Ascending aorta (tissue), 2 donors: ENCODE measurements around the gene RPL39L. TPM values are rescaled to one million over a fixed set of nuclear protein-coding genes. Genes with fewer than 3 reads are reported as not detected.

Experiments used
- DNase-seq, 2 donors: peaks; one replicate each; pipeline ENCODE4 v3.0.0-alpha.2; 2019; ENCODE audit warnings: low spot score in 2 of 2
- H3K27ac ChIP-seq, 2 donors: fragments of 200-600 bp; sonication (generic); one replicate each; pipeline ENCODE4 v1.5.1; 2016 to 2017; ENCODE audit warnings: mild to moderate bottlenecking in 1 of 2
- H3K27me3 ChIP-seq: fragments of 200-600 bp; sonication (generic); one replicate; pipeline ENCODE4 v1.5.1; 2017
- H3K36me3 ChIP-seq, 2 donors: fragments of 200-600 bp; sonication (generic); one replicate each; pipeline ENCODE4 v1.5.1; 2016
- H3K4me1 ChIP-seq, 2 donors: fragments of 200-600 bp; sonication (generic); one replicate each; pipeline ENCODE4 v1.5.1; 2016 to 2017; ENCODE audit warnings: mild to moderate bottlenecking in 1 of 2
- H3K4me3 ChIP-seq, 2 donors: fragments of 200-600 bp; sonication (generic); one replicate each; pipeline ENCODE4 v1.5.1; 2016 to 2017; ENCODE audit warnings: mild to moderate bottlenecking in 1 of 2
- H3K9me3 ChIP-seq, 2 donors: fragments of 200-600 bp; sonication (generic); one replicate each; pipeline ENCODE4 v1.5.1; 2016
- CTCF ChIP-seq, 3 experiments: fragments of 200-600 bp in 2 of 3; fragments of 450-650 bp in 1 of 3; sonication (generic) in 2 of 3; IDR thresholded peaks; one replicate each; pipeline ENCODE4 v1.5.1; 2016 to 2019; ENCODE audit warnings: antibody characterized with exemption in 3 of 3, mild to moderate bottlenecking in 1 of 3, moderate library complexity in 1 of 3
- intact Hi-C: fragments of 100-400 bp; cut with DNase I; formaldehyde crosslinking; loops from one replicate; pipeline ENCODE4 v1.15.1; 2023
- total RNA-seq: library from RNA; depleted of rRNA; stranded (reverse); fragments of >200 nt; gene quantifications from one replicate; pipeline ENCODE4 v1.1.0, GENCODE V29; 2016

Gene RPL39L
- total RNA-seq, 1 donor from 2014 or later: 3.1 TPM

DNA sequence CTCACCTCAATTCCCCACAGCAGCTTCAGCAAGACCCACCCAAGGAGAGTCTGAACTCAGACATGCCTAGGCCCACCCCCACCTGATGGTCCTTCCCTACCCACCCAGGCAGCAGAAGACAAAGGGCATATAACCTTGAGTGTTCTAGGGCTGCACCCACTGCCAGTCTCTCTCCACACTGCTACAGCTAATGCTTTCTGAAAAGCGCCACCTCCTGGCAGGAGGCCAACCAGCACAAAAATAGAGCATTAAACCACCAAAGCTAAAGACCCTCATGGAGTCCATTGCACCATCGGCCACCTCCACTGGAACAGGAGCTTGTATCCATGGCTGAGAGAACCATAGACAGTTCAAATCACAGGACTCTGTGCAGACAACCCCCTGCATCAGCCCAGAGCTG is 11.3 kb upstream of the RPL39L start:
- Histone ChIP-seq H3K9me3 (no peaks in the 10 kb centered on the region), H3K27me3 (no peaks in the 10 kb centered on the region), H3K27ac (no peak overlapping the region), H3K4me3 (no peak overlapping the region), H3K36me3 (no peaks in the 10 kb centered on the region), H3K4me1 (no peaks in the 10 kb centered on the region)
- TF ChIP-seq CTCF (IDR thresholded peaks at IDR 0.05): peak in 1 of 3 experiments; percentile 16
- no peak for DNase-seq
- intact Hi-C loops: no loop called here

GRCh38 chr3:187150186-187150585 is 10.9 kb upstream of the RPL39L start:
- TF ChIP-seq CTCF (IDR thresholded peaks at IDR 0.05): no peak
- Histone ChIP-seq H3K4me3 (no peak overlapping the region), H3K36me3 (no peaks in the 10 kb centered on the region), H3K9me3 (no peaks in the 10 kb centered on the region), H3K27ac (no peak overlapping the region), H3K27me3 (no peaks in the 10 kb centered on the region), H3K4me1 (no peaks in the 10 kb centered on the region)
- no peak for DNase-seq
- intact Hi-C loops: no loop called here

DNA sequence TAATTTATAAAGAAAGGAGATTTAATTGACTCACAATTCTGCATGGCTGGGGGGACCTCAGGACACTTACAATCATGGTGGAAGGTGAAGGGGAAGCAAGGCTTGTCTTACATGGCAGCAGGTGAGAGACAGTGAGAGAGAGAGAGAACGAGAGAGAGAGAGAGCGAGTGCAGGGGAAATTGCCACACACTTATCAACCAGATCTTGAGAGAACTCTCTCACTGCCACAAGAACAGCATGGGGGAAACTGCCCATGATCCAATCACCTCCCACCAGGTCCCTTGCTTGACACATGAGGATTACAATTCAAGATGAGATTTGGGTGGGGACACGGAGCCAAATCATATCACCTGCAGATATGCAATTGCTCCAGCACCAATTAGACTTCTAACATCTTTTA is 7.1 kb upstream of the RPL39L start:
- no peak for DNase-seq
- intact Hi-C loops: no loop called here
- Histone ChIP-seq H3K27me3 (no peaks in the 10 kb centered on the region), H3K9me3 (no peaks in the 10 kb centered on the region), H3K27ac (no peak overlapping the region), H3K4me3 (no peak overlapping the region), H3K4me1 (no peaks in the 10 kb centered on the region), H3K36me3 (no peaks in the 10 kb centered on the region)
- no peak for TF ChIP-seq CTCF (IDR thresholded peaks at IDR 0.05)

DNA sequence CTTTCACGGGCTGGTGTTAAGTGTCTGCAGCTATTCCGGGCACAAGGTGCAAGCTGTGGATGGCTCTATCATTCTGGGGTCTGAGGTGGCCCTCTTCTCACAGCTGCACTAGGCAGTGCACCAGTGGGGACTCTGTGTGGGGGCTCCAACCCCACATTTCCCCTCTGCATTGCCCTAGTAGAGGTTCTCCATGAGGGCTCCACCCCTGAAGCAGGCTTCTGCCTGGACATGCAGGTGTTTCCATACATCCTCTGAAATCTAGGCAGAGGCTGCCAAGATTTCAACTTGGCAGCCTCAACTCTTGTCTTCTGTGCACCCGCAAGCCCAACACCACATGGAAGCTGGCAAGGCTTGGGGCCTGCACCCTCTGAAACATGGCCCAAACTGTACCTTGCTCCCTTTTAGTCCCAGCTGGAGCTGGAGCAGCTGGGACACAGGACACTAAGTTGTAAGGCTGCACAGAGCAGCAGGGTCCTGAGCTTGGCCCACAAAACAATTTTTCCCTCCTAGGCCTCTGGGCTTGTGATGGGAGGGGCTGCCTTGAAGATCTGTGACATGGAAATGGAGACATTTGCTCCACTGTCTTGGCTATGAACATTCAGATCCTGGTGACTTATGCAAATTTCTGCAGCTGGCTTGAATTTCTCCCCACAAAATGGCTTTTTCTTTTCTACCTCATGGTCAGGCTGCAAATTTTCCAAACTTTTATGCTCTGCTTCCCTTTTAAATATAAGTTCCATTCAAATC is 6.0 kb upstream of the RPL39L start:
- H3K27ac ChIP-seq: no peak overlapping the region
- H3K4me3 ChIP-seq: no peak overlapping the region
- H3K27me3 ChIP-seq: no peaks in the 10 kb centered on the region
- intact Hi-C loops: no loop called here
- TF ChIP-seq CTCF (IDR thresholded peaks at IDR 0.05): no peak
- H3K4me1 ChIP-seq: no peaks in the 10 kb centered on the region
- no peaks in the 10 kb centered on the region for H3K9me3 ChIP-seq
- no peak for DNase-seq
- H3K36me3 ChIP-seq: no peaks in the 10 kb centered on the region

DNA sequence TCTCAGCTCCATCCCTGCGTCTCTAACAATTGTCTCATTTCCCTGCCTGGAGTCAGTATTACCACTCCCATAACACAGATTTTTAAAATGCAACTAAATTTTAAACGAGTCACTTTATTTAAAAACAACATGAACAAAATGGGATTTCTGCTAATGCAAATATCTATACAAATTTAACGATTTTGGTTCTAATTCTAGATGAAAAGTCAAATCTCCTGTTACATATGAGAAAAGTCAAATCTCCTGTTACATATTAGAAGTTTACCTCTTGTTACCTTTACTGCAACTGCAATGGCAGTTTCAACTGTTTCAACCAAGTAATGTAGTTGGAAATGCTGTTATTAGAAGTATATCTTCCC is 578 bp upstream of the RPL39L start:
- no peaks in the 10 kb centered on the region for H3K27me3 ChIP-seq
- no peaks in the 10 kb centered on the region for H3K36me3 ChIP-seq
- H3K4me3 ChIP-seq: peak overlapping the region; percentile 65 to 76
- peak overlapping the region; percentile 80 to 84 for H3K27ac ChIP-seq
- TF ChIP-seq CTCF (IDR thresholded peaks at IDR 0.05): no peak
- intact Hi-C loops: loop anchor here (2.0 kb wide), 2 partner anchors 25 to 31 kb away; no protein-coding TSS in a partner anchor
- H3K9me3 ChIP-seq: no peaks in the 10 kb centered on the region
- H3K4me1 ChIP-seq: no peaks in the 10 kb centered on the region
- DNase-seq: no peak

DNA sequence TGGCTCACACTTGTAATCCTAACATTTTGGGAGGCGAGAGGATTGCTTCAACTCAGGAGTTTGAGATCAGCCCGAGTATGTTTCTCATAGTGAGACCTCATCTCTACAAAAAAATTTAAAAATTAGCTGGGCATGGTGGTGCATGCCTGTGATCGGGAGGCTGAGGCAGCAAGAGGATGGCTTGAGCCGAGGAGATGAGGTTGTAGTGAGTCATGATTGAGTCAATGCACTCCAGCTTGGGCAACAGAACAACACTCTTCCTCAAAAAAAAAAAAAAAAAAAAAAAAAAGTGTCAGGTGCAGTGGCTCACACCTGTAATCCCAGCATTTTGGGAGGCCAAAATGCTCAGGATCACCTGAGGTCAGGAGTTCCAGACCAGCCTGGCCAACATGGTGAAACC is 2.4 kb downstream of the RPL39L start:
- no peak overlapping the region for H3K27ac ChIP-seq
- no peaks in the 10 kb centered on the region for H3K9me3 ChIP-seq
- no peaks in the 10 kb centered on the region for H3K36me3 ChIP-seq
- intact Hi-C loops: no loop called here
- no peaks in the 10 kb centered on the region for H3K4me1 ChIP-seq
- H3K27me3 ChIP-seq: no peaks in the 10 kb centered on the region
- no peak for TF ChIP-seq CTCF (IDR thresholded peaks at IDR 0.05)
- no peak for DNase-seq
- no peak overlapping the region for H3K4me3 ChIP-seq
